Neuronal stem cell (in vitro differentiated cells): Measurements from ENCODE around the gene WDR36.

Experiments used
- DNase-seq: peaks from one replicate; pipeline ENCODE4 v3.0.0-alpha.2; 2013; ENCODE audit warnings: low spot score
- H2AFZ ChIP-seq: one replicate; pipeline ENCODE4 v1.6.1; 2013; ENCODE audit warnings: mild to moderate bottlenecking, low read length, inconsistent platforms
- H2AK5ac ChIP-seq: 2 replicates; pipeline ENCODE4 v1.6.1; 2013; ENCODE audit warnings: low read depth, mild to moderate bottlenecking, inconsistent platforms, low read length, moderate library complexity, mixed read lengths
- H2BK120ac ChIP-seq: 2 replicates; pipeline ENCODE4 v1.6.1; 2013; ENCODE audit warnings: low read depth, mild to moderate bottlenecking, inconsistent platforms, low read length, moderate library complexity, mixed read lengths
- H2BK12ac ChIP-seq: one replicate; pipeline ENCODE4 v1.6.1; 2013; ENCODE audit warnings: low read length, inconsistent platforms
- H2BK15ac ChIP-seq: 2 replicates; pipeline ENCODE4 v1.6.1; 2013; ENCODE audit warnings: mild to moderate bottlenecking, low read length, inconsistent platforms, mixed read lengths
- H2BK5ac ChIP-seq: one replicate; pipeline ENCODE4 v1.6.1; 2013; ENCODE audit warnings: inconsistent platforms, mild to moderate bottlenecking, low read length, moderate library complexity
- H3K14ac ChIP-seq: one replicate; pipeline ENCODE4 v1.6.1; 2013; ENCODE audit warnings: low read length, inconsistent platforms
- H3K18ac ChIP-seq: 2 replicates; pipeline ENCODE4 v1.6.1; 2013; ENCODE audit warnings: low read length, inconsistent platforms
- H3K23ac ChIP-seq: 2 replicates; pipeline ENCODE4 v1.6.1; 2013; ENCODE audit warnings: low read depth, mild to moderate bottlenecking, mixed read lengths, low read length, inconsistent platforms; ENCODE audit not compliant: poor library complexity
- H3K27ac ChIP-seq: replicated peaks from 3 replicates; pipeline ENCODE4 v1.5.1; 2013; ENCODE audit warnings: low read length, inconsistent platforms
- H3K27me3 ChIP-seq, 3 experiments: 2 replicates each; pipeline ENCODE4 v1.6.1; 2013; ENCODE audit warnings: low read length in 3 of 3, mild to moderate bottlenecking in 2 of 3, inconsistent platforms in 1 of 3, low read depth in 1 of 3, mixed read lengths in 1 of 3, moderate library complexity in 1 of 3; ENCODE audit not compliant: control insufficient read depth in 3 of 3, insufficient read depth in 3 of 3
- H3K36me3 ChIP-seq, 2 donors: replicated peaks in 1 of 2; 2 replicates each; pipeline ENCODE4 v1.6.1; 2013; ENCODE audit warnings: low read length in 2 of 2; ENCODE audit not compliant: control insufficient read depth in 2 of 2, insufficient read depth in 2 of 2
- H3K4ac ChIP-seq: 2 replicates; pipeline ENCODE4 v1.6.1; 2013; ENCODE audit warnings: inconsistent platforms, mild to moderate bottlenecking, low read length, moderate library complexity
- H3K4me1 ChIP-seq, 2 donors: 1 replicate in 1 of 2; 2 replicates in 1 of 2; pipeline ENCODE4 v1.6.1; 2013; ENCODE audit warnings: low read length in 2 of 2, low read depth in 1 of 2; ENCODE audit not compliant: control insufficient read depth in 2 of 2, insufficient read depth in 1 of 2
- H3K4me2 ChIP-seq: one replicate; pipeline ENCODE4 v1.6.1; 2013; ENCODE audit warnings: mild to moderate bottlenecking, low read length, inconsistent platforms; ENCODE audit not compliant: insufficient read depth, poor library complexity, severe bottlenecking
- H3K4me3 ChIP-seq, 2 donors: 2 replicates each; pipeline ENCODE4 v1.5.1; 2013; ENCODE audit warnings: low read length in 2 of 2, mild to moderate bottlenecking in 2 of 2, inconsistent platforms in 1 of 2, moderate library complexity in 1 of 2
- H3K79me1 ChIP-seq: one replicate; pipeline ENCODE4 v1.6.1; 2013; ENCODE audit warnings: low read depth, mild to moderate bottlenecking, inconsistent platforms, low read length, moderate library complexity
- H3K9ac ChIP-seq: one replicate; pipeline ENCODE4 v1.6.1; 2013; ENCODE audit warnings: mild to moderate bottlenecking, low read depth, low read length, inconsistent platforms; ENCODE audit not compliant: poor library complexity
- H3K9me3 ChIP-seq, 2 donors: replicated peaks in 1 of 2; 2 replicates each; pipeline versions ENCODE3 to v1.6.1; 2013; ENCODE audit warnings: low read length in 2 of 2, mild to moderate bottlenecking in 2 of 2, inconsistent platforms in 1 of 2, low read depth in 1 of 2, mixed read lengths in 1 of 2, moderate library complexity in 1 of 2; ENCODE audit not compliant: control insufficient read depth in 2 of 2, insufficient read depth in 1 of 2
- H4K8ac ChIP-seq: one replicate; pipeline ENCODE4 v1.6.1; 2013; ENCODE audit warnings: low read depth, mild to moderate bottlenecking, inconsistent platforms, low read length, moderate library complexity
- H4K91ac ChIP-seq: one replicate; pipeline ENCODE4 v1.6.1; 2013; ENCODE audit warnings: low read length, low read depth, mild to moderate bottlenecking, inconsistent platforms; ENCODE audit not compliant: poor library complexity
- WGBS, 2 donors: extraction: QIAGEN DNeasy Blood & Tissue Kit; methylation state at CpG; one replicate each; pipeline ENCODE4 v1.1.7; 2013; ENCODE audit warnings: missing lambda C conversion rate in 2 of 2, mixed read lengths in 1 of 2; ENCODE audit not compliant: insufficient read length in 2 of 2, insufficient replicate concordance in 1 of 2; ENCODE audit errors: extremely low coverage in 2 of 2; 5-methylcytosine and 5-hydroxymethylcytosine counted together

Gene WDR36

GRCh38 chr5:111115229-111115628 is 23.1 kb downstream of the WDR36 start:
- H2BK15ac ChIP-seq = no peak overlapping the region

GRCh38 chr5:111116550-111116949 is 24.4 kb downstream of the WDR36 start:
- Histone ChIP-seq H3K4ac (no peak overlapping the region), H3K4me1 (no peaks in the 10 kb centered on the region), H3K14ac (no peak overlapping the region), H3K18ac (no peak overlapping the region), H3K27me3 (no peaks in the 10 kb centered on the region), H2BK120ac (no peak overlapping the region), H3K23ac (no peak overlapping the region), H3K4me2 (no peak overlapping the region), H3K27ac (no peak overlapping the region), H4K91ac (no peak overlapping the region), H3K4me3 (no peak overlapping the region), H2BK12ac (no peak overlapping the region), H3K36me3 (peaks cover 4 to 97% of the 10 kb centered on the region in 2 donors), H3K9me3 (no peaks in the 10 kb centered on the region), H2AFZ (no peak overlapping the region), H2AK5ac (no peak overlapping the region), H3K9ac (no peak overlapping the region), H4K8ac (no peak overlapping the region), H2BK5ac (no peak overlapping the region), H2BK15ac (no peak overlapping the region), H3K79me1 (no peaks in the 10 kb centered on the region)
- no peak for DNase-seq
- no CpG with 5 or more reads among the region's 1 CpG for WGBS, 2 donors

More at GRCh38 chr5:111115229-111115628, 23.1 kb downstream of the WDR36 start:
- no peak overlapping the region for H3K4me3 ChIP-seq
- no peak overlapping the region for H3K14ac ChIP-seq
- H3K18ac ChIP-seq = no peak overlapping the region
- DNase-seq = no peak
- no peak overlapping the region for H3K27ac ChIP-seq
- no peak overlapping the region for H2BK5ac ChIP-seq
- H4K8ac ChIP-seq = no peak overlapping the region
- no CpG with 5 or more reads among the region's 1 CpG for WGBS, 2 donors
- H3K4me1 ChIP-seq = no peaks in the 10 kb centered on the region
- H3K9me3 ChIP-seq = no peaks in the 10 kb centered on the region
- H3K36me3 ChIP-seq = peaks cover 4 to 97% of the 10 kb centered on the region in 2 donors
- H2BK120ac ChIP-seq = no peak overlapping the region
- H3K79me1 ChIP-seq = no peaks in the 10 kb centered on the region
- no peak overlapping the region for H2AK5ac ChIP-seq
- no peak overlapping the region for H2AFZ ChIP-seq
- H3K4me2 ChIP-seq = no peak overlapping the region
- no peak overlapping the region for H3K9ac ChIP-seq
- no peaks in the 10 kb centered on the region for H3K27me3 ChIP-seq
- H2BK12ac ChIP-seq = no peak overlapping the region
- H4K91ac ChIP-seq = no peak overlapping the region
- no peak overlapping the region for H3K4ac ChIP-seq
- no peak overlapping the region for H3K23ac ChIP-seq

GRCh38 chr5:111117136-111117535 is 25.0 kb downstream of the WDR36 start:
- Histone ChIP-seq H2AK5ac (no peak overlapping the region), H3K27ac (no peak overlapping the region), H2BK5ac (no peak overlapping the region), H3K23ac (no peak overlapping the region), H3K9ac (no peak overlapping the region), H3K14ac (no peak overlapping the region), H3K18ac (no peak overlapping the region), H2BK12ac (no peak overlapping the region), H3K4me1 (no peaks in the 10 kb centered on the region), H3K27me3 (no peaks in the 10 kb centered on the region), H3K4me3 (no peak overlapping the region), H2BK15ac (no peak overlapping the region), H3K4me2 (no peak overlapping the region), H2BK120ac (no peak overlapping the region), H3K9me3 (no peaks in the 10 kb centered on the region), H3K79me1 (no peaks in the 10 kb centered on the region), H3K4ac (no peak overlapping the region), H4K91ac (no peak overlapping the region), H4K8ac (no peak overlapping the region), H3K36me3 (peaks cover 4 to 97% of the 10 kb centered on the region in 2 donors), H2AFZ (no peak overlapping the region)
- no CpG with 5 or more reads among the region's 1 CpG for WGBS, 2 donors
- no peak for DNase-seq

- H2BK15ac ChIP-seq = no peak overlapping the region
- no peak overlapping the region for H2BK120ac ChIP-seq
- no peak overlapping the region for H3K27ac ChIP-seq
- H4K8ac ChIP-seq = no peak overlapping the region
- H3K79me1 ChIP-seq = no peaks in the 10 kb centered on the region
- no peaks in the 10 kb centered on the region for H3K27me3 ChIP-seq
- no peak for DNase-seq
- no peak overlapping the region for H3K4me3 ChIP-seq
- H3K14ac ChIP-seq = no peak overlapping the region
- H3K36me3 ChIP-seq = peaks cover 4 to 98% of the 10 kb centered on the region in 2 donors
- H3K23ac ChIP-seq = no peak overlapping the region
- H3K9me3 ChIP-seq = no peaks in the 10 kb centered on the region
- no peak overlapping the region for H3K4me2 ChIP-seq
- H2BK5ac ChIP-seq = no peak overlapping the region
- H3K18ac ChIP-seq = no peak overlapping the region
- H3K4ac ChIP-seq = no peak overlapping the region
- no peak overlapping the region for H2BK12ac ChIP-seq
- H3K9ac ChIP-seq = no peak overlapping the region
- H3K4me1 ChIP-seq = no peaks in the 10 kb centered on the region
- no peak overlapping the region for H4K91ac ChIP-seq
- no CpG with 5 or more reads among the region's 2 CpGs for WGBS, 2 donors
- no peak overlapping the region for H2AFZ ChIP-seq
- H2AK5ac ChIP-seq = no peak overlapping the region
These were observed 27.1 kb downstream of the WDR36 start for GRCh38 chr5:111119221-111119620.
